OCI-LY7 (cell line): Measurements from ENCODE around the gene NAT8.
"Not testable (repeated sequence)": the region's sequence is repeated elsewhere in the genome, so short reads cannot be mapped to it uniquely, and the experiment has no call there.

Source experiments
- EZH2phosphoT487 ChIP-seq: fragments of 200-600 bp; sonication (generic); IDR thresholded peaks from 2 replicates; pipeline ENCODE4 v1.6.1; 2018; ENCODE audit warnings: low read depth, borderline replicate concordance, mild to moderate bottlenecking, mixed run types, antibody characterized with exemption, low read length, moderate library complexity, mixed read lengths
- TF ChIP-seq, protein P1 (sequence below): fragments of 200-600 bp; sonication (generic); conservative IDR thresholded peaks from 2 replicates; pipeline ENCODE4 v1.5.1; 2014; ENCODE audit warnings: mild to moderate bottlenecking, antibody characterized with exemption, low read length, moderate library complexity, mixed read lengths

DNA sequence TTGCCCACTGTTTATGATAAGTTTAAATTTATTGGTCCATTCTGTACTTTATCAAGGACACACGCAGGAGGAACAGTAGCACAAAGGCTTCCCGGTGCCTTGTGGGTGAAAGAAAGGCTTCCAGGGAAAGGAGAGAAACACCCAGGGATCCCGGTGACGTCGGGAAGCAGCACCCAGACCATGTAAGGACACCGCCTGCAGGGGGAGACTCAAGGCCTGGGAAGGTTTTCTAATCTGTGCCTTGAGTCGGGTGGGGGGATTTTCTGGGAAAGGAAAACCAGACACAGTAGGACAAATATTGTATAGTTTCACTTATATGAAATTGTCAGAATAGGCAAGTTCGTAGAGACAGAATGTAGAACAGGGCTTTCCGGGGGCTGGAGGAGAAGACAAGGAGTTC, 42.7 kb upstream of the NAT8 start:
- TF ChIP-seq, protein P1, sequence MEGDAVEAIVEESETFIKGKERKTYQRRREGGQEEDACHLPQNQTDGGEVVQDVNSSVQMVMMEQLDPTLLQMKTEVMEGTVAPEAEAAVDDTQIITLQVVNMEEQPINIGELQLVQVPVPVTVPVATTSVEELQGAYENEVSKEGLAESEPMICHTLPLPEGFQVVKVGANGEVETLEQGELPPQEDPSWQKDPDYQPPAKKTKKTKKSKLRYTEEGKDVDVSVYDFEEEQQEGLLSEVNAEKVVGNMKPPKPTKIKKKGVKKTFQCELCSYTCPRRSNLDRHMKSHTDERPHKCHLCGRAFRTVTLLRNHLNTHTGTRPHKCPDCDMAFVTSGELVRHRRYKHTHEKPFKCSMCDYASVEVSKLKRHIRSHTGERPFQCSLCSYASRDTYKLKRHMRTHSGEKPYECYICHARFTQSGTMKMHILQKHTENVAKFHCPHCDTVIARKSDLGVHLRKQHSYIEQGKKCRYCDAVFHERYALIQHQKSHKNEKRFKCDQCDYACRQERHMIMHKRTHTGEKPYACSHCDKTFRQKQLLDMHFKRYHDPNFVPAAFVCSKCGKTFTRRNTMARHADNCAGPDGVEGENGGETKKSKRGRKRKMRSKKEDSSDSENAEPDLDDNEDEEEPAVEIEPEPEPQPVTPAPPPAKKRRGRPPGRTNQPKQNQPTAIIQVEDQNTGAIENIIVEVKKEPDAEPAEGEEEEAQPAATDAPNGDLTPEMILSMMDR = 0 out of 2 replicates have a peak, but pooled peaks have one; percentile 14
- not testable (repeated sequence) for TF ChIP-seq EZH2phosphoT487
